Karpas-422 (cell line): ENCODE results near the gene JADE3. TPM values are rescaled to one million over a fixed set of nuclear protein-coding genes. Genes with fewer than 3 reads are reported as not detected.
"Not testable (repeated sequence)": the region's sequence is repeated elsewhere in the genome, so short reads cannot be mapped to it uniquely, and the experiment has no call there.

Experiments
- DNase-seq: peaks from one replicate; pipeline ENCODE4 v3.0.0-alpha.2; 2015
- H2AFZ ChIP-seq: fragments of 200-600 bp; sonication (generic); 2 replicates; pipeline ENCODE4 v1.6.1; 2014; ENCODE audit warnings: antibody characterized with exemption, low read length, mixed read lengths
- H3K27ac ChIP-seq: fragments of 200-600 bp; sonication (generic); 2 replicates; pipeline ENCODE4 v1.5.1; 2014; ENCODE audit warnings: mild to moderate bottlenecking, low read length, moderate library complexity
- H3K27me3 ChIP-seq: fragments of 200-600 bp; sonication (generic); 2 replicates; pipeline ENCODE4 v1.6.1; 2014; ENCODE audit warnings: low read length, mixed read lengths
- H3K36me3 ChIP-seq: fragments of 200-600 bp; sonication (generic); 2 replicates; pipeline ENCODE4 v1.6.1; 2014; ENCODE audit warnings: low read length, mixed read lengths; ENCODE audit not compliant: insufficient read depth
- H3K4me1 ChIP-seq: fragments of 200-600 bp; sonication (generic); 2 replicates; pipeline ENCODE4 v1.6.1; 2014; ENCODE audit warnings: mild to moderate bottlenecking, low read length, mixed read lengths
- H3K4me2 ChIP-seq: fragments of 200-600 bp; sonication (generic); 2 replicates; pipeline ENCODE4 v1.6.1; 2014; ENCODE audit warnings: low read length, low read depth, mild to moderate bottlenecking; ENCODE audit not compliant: poor library complexity, severe bottlenecking
- H3K4me3 ChIP-seq: fragments of 200-600 bp; sonication (generic); 2 replicates; pipeline ENCODE4 v1.5.1; 2014; ENCODE audit warnings: mild to moderate bottlenecking, antibody characterized with exemption, low read length, mixed read lengths
- H3K79me2 ChIP-seq: fragments of 200-600 bp; sonication (generic); 2 replicates; pipeline ENCODE4 v1.6.1; 2014; ENCODE audit warnings: mild to moderate bottlenecking, low read length, mixed read lengths
- H3K9ac ChIP-seq: fragments of 200-600 bp; sonication (generic); 2 replicates; pipeline ENCODE4 v1.6.0; 2014; ENCODE audit warnings: low read length
- H3K9me2 ChIP-seq: fragments of 200-600 bp; sonication (generic), shearing (Covaris generic); replicated peaks from 2 replicates; pipeline ENCODE4 v1.6.0; 2014; ENCODE audit warnings: mild to moderate bottlenecking, low read length, moderate library complexity; ENCODE audit not compliant: insufficient read depth
- H3K9me3 ChIP-seq: fragments of 300-700, 200-600 bp; sonication (generic); 2 replicates; pipeline ENCODE4 v1.6.1; 2014; ENCODE audit warnings: low read length, mixed read lengths
- H4K20me1 ChIP-seq: fragments of 200-600 bp; sonication (generic); 2 replicates; pipeline ENCODE4 v1.6.1; 2014; ENCODE audit warnings: mild to moderate bottlenecking, antibody characterized with exemption, low read length, low read depth; ENCODE audit not compliant: insufficient read depth
- total RNA-seq: library from RNA; depleted of rRNA; stranded (reverse); fragments of >200 nt; shearing (Covaris generic); gene quantifications from 2 replicates; pipeline ENCODE4 v1.2.3, GENCODE V29; 2014; ENCODE audit warnings: low replicate concordance

The JADE3 gene
- total RNA-seq, 1 experiment from 2014 or later, result 0.07 TPM

DNA sequence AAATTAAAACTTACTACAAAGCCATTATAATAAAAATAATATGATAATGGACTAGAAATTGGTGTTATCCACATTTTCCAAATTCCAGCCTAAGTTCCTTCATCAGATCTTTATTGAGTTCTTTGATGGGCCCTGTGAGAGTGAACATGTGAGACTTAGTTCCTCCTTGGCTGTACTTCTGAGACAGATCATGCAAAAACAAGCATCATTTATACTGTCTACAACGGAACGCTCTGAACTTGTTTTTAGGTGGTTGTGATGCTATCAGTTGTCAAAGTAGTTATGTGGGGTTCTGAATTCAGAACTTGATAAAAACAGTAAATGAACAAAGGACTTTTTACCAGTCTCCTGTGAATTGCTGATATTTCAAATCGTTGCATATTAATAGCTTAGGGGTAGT lies 48.9 kb downstream of the JADE3 start:
- Histone ChIP-seq H3K4me2 (no peak overlapping the region), H3K27me3 (no peaks in the 10 kb centered on the region), H3K79me2 (no peaks in the 10 kb centered on the region), H3K36me3 (no peaks in the 10 kb centered on the region), H3K27ac (no peak overlapping the region), H3K9me3 (no peaks in the 10 kb centered on the region), H3K9me2 (no peaks in the 10 kb centered on the region), H3K4me3 (no peak overlapping the region), H3K4me1 (peaks cover 8% of the 10 kb centered on the region), H2AFZ (no peak overlapping the region), H4K20me1 (no peaks in the 10 kb centered on the region), H3K9ac (no peak overlapping the region)
- no peak for DNase-seq

DNA sequence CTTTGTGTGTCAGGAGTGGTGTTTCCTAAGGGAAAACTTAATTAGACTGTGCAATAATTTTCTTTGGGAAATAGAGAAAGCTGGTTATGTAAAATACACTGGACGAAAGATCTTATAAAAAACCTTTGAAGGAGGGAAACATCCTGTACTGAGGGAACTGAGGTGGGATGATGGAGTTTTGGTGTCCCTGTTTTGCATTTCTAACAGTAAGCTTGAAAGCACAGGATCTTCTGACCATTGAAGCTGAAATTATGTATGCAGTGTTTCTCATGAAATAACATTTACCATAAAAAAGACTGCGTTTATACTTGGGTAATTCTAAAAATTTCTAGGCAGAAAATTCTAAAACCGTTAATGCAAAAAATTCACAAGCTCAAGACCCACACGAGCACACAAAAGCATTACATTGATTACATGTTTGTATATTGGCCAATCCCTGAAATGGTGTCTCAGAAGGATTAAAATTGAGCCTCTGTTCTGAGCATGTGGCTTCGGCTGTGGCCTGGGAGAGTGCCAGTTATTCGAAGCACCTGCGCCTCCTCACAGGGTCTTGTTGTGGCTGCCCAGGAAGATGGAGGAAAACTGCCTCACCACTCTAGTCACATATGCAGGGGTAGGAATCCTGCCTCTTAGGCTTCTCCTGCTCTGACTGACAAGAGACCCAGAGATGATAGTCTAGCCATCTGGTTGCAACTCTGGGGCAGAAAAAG lies 49.5 kb downstream of the JADE3 start:
- peaks cover 8% of the 10 kb centered on the region for H3K4me1 ChIP-seq
- no peaks in the 10 kb centered on the region for H3K27me3 ChIP-seq
- no peak overlapping the region for H3K4me2 ChIP-seq
- H2AFZ ChIP-seq, result no peak overlapping the region
- H4K20me1 ChIP-seq, result no peaks in the 10 kb centered on the region
- H3K9ac ChIP-seq, result no peak overlapping the region
- no peaks in the 10 kb centered on the region for H3K9me2 ChIP-seq
- no peak overlapping the region for H3K4me3 ChIP-seq
- no peak for DNase-seq
- no peak overlapping the region for H3K27ac ChIP-seq
- H3K36me3 ChIP-seq, result no peaks in the 10 kb centered on the region
- no peaks in the 10 kb centered on the region for H3K79me2 ChIP-seq
- no peaks in the 10 kb centered on the region for H3K9me3 ChIP-seq

DNA sequence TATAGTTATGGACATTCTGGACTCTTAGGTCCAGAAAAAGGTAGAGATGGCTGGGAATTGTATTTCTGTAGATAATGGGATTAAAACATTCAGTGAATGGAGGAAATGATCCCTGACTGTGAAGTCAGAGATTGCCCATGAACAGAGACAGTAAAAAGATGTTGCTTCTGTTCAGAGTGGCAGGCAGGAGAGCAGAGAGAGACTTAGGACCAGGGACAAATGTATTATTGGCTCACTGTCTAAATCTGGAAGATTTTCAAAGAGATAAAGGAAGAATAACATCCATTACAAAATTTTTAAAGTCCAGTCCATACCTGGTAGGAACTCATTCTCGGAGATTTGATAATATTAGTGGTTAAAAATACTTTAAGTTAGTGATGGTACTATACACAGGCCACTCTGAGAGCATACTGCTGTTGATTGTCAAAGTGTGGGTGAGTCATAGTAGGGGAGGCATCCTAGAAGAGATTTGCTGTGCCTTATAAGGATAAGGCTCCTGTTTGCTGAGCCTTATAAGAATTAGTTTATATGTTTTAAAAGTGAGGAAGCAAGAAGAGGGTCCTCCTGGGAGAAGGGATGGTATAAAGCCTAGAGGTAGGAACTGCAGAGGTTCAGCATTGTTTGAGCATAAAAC lies 53.0 kb downstream of the JADE3 start:
- Histone ChIP-seq H3K27me3 (no peaks in the 10 kb centered on the region), H3K9me3 (no peaks in the 10 kb centered on the region), H3K4me1 (peaks cover 8% of the 10 kb centered on the region), H3K36me3 (no peaks in the 10 kb centered on the region), H2AFZ (no peak overlapping the region), H3K9me2 (no peaks in the 10 kb centered on the region), H3K79me2 (no peaks in the 10 kb centered on the region), H4K20me1 (no peaks in the 10 kb centered on the region), H3K4me2 (no peak overlapping the region), H3K4me3 (no peak overlapping the region), H3K9ac (no peak overlapping the region), H3K27ac (no peak overlapping the region)
- no peak for DNase-seq

DNA sequence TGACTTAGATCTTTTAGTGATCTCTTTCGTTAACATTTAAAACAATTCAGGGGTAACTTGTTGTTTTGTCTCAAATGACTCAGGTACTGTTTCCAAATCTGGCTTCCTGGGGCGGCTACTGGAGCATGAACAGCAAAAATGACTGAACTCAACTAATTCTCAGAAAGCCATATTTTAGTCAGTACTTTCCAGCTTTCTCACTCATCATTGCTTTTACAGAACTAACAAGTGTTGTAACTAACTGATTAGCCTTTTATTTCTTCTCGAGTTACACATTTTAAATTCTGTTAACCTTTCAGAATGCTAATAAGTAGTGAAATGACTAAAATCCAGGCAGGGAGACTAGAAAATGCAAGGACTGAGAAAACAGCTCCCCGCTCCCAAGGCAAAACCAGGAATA lies 55.3 kb downstream of the JADE3 start:
- no peak for DNase-seq
- H3K9ac ChIP-seq, result no peak overlapping the region
- no peaks in the 10 kb centered on the region for H4K20me1 ChIP-seq
- no peak overlapping the region for H3K27ac ChIP-seq
- no peak overlapping the region for H3K4me3 ChIP-seq
- no peak overlapping the region for H3K4me2 ChIP-seq
- H3K36me3 ChIP-seq, result no peaks in the 10 kb centered on the region
- H3K79me2 ChIP-seq, result no peaks in the 10 kb centered on the region
- H2AFZ ChIP-seq, result no peak overlapping the region
- H3K4me1 ChIP-seq, result no peaks in the 10 kb centered on the region
- no peaks in the 10 kb centered on the region for H3K9me2 ChIP-seq
- H3K27me3 ChIP-seq, result no peaks in the 10 kb centered on the region
- H3K9me3 ChIP-seq, result no peaks in the 10 kb centered on the region

DNA sequence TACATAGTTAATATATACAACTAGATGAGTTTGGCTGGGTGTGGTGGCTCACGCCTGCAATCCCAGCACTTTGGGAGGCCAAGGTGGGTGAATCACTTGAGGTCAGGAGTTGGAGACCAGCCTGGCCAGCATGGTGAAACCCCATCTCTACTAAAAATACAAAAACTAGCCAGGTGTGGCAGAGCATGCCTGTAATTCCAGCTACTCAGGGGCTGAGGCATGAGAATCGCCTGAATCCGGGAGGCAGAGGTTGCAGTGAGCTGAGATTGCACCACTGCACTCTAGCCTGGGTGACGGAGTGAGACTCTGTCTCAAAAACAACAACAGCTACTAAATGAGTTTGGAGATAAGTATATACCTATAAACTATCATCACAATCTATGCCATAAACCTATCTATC lies 64.8 kb downstream of the JADE3 start:
- H3K27me3 ChIP-seq, H3K9me3 ChIP-seq, H3K9ac ChIP-seq, H3K27ac ChIP-seq, H3K4me3 ChIP-seq, H4K20me1 ChIP-seq, H3K36me3 ChIP-seq, H3K4me2 ChIP-seq, DNase-seq, H3K79me2 ChIP-seq, H3K9me2 ChIP-seq, H3K4me1 ChIP-seq, H2AFZ ChIP-seq: not testable (repeated sequence)

DNA sequence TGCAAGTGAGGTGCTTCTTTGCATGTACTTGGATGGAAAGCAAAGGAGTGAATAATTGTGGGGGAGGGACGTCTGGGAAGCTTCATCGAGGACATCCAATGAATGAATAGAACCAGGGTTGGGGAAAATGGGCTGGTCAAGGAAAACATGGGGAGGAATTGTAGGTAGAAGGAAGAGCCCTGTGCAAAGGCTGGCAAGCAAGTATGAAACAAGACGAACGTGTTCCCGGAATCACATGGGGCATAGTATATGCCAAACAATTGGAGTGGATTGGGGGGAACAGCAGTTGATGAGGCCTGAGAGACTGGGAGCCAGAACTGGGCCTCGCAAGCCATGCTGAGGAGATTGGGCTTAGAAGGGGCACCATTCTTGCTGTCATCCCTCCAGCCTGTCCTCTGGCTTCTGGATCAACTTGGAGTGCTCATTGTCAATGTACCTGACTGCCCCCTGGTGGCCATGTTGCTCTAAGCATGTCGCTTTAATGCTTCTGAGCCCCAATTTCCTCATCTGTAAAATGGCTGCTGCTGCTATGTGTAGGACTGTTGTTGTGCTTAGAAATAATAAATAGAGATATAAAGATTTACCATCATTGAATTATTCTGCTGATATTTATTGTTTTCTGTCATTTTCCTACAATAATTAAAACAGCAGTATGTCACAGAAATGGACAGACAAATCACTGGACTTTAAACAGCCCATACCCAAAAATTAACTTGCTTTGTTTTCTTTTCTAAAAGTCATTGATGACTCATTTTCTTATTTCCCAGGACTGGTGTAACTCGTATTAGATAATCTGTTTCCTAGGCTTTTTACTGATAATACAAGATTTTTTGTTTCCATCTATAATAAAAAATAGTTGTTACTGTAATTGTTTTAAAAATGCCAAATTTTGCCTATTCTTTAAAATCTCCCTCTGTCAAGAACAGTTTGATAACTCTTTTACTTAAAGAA lies 66.4 kb downstream of the JADE3 start:
- Histone ChIP-seq H3K9ac (no peak overlapping the region), H4K20me1 (no peaks in the 10 kb centered on the region), H3K4me2 (no peak overlapping the region), H3K27me3 (no peaks in the 10 kb centered on the region), H2AFZ (peak overlapping the region; percentile 36; the same call in 1 of the 2 replicates), H3K9me2 (no peaks in the 10 kb centered on the region), H3K36me3 (no peaks in the 10 kb centered on the region), H3K4me3 (no peak overlapping the region), H3K79me2 (no peaks in the 10 kb centered on the region), H3K9me3 (no peaks in the 10 kb centered on the region), H3K27ac (no peak overlapping the region), H3K4me1 (no peaks in the 10 kb centered on the region)
- peak; percentile 92 for DNase-seq

DNA sequence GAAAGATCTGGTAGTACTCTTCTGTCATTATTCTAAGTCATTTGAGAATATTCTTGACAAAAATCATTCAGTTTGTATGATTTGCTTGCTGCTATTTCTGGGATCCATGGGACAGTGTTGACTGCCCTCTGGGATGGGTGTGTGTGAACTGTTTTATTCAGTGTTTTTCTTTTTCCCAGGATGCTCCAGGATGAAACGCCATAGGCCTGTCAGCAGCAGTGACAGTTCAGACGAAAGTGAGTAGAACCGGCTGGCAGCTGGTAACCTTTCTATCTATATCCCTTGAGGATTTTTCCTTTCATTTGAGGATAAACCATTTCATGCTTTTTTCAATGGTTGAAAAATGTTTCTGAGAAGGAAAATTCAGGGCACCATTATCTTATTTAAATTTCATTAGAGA lies 72.5 kb downstream of the JADE3 start:
- Histone ChIP-seq H3K36me3 (no peaks in the 10 kb centered on the region), H3K27ac (no peak overlapping the region), H3K4me2 (no peak overlapping the region), H3K4me1 (no peaks in the 10 kb centered on the region), H3K4me3 (no peak overlapping the region), H3K27me3 (no peaks in the 10 kb centered on the region), H3K9me2 (no peaks in the 10 kb centered on the region), H3K9ac (no peak overlapping the region), H3K79me2 (no peaks in the 10 kb centered on the region), H3K9me3 (no peaks in the 10 kb centered on the region), H2AFZ (no peak overlapping the region), H4K20me1 (no peaks in the 10 kb centered on the region)
- DNase-seq, result no peak

DNA sequence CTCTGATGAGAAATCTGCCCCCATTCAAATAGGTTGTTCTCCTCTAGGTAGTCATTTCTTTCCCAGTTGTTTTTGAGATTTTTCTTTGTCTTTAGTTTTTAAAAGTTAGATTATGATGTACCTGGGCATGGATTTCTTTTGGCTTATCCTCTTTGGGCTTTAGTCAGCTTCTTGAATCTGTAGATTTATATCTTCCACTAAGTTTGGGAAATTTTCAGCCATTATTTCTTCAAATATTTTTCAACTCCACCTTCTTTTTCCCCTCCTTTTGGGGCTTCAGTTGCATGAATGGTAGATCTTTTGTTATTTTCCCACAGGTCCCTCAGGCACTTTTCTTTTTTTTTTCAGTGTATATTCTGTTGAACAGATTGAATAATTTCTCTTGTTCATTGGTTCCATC lies 77.3 kb downstream of the JADE3 start:
- H3K9ac ChIP-seq, result no peak overlapping the region
- no peak overlapping the region for H3K27ac ChIP-seq
- H3K27me3 ChIP-seq, result no peaks in the 10 kb centered on the region
- H2AFZ ChIP-seq, result no peak overlapping the region
- H3K9me2 ChIP-seq, result no peaks in the 10 kb centered on the region
- no peaks in the 10 kb centered on the region for H3K4me1 ChIP-seq
- H3K4me2 ChIP-seq, result no peak overlapping the region
- H4K20me1 ChIP-seq, result no peaks in the 10 kb centered on the region
- no peaks in the 10 kb centered on the region for H3K36me3 ChIP-seq
- no peak overlapping the region for H3K4me3 ChIP-seq
- no peaks in the 10 kb centered on the region for H3K9me3 ChIP-seq
- no peaks in the 10 kb centered on the region for H3K79me2 ChIP-seq
- DNase-seq, result no peak
